IMR-90 (cell line): ENCODE results near the gene ABHD10. TPM values are rescaled to one million over a fixed set of nuclear protein-coding genes. Genes with fewer than 3 reads are reported as not detected.

ENCODE experiments used
- ATAC-seq: fragments of 200-7000 bp; cut with Tn5 transposase; 2 replicates; pipeline ENCODE4 v1.9.1; 2020; ENCODE audit warnings: low read depth, mild to moderate bottlenecking, moderate library complexity
- BruUV-seq: library from RNA; stranded (reverse); fragments of 400-500 nt; replicated peaks from 2 replicates; lab custom pipeline; 2021; lab: Mats Ljungman, UMichigan
- CTCF ChIA-PET: fragments of 300-600 bp; formaldehyde crosslinking; extraction: SDS; loops from one replicate; lab custom pipeline; 2021; ENCODE audit warnings: antibody characterized with exemption; lab: Yijun Ruan, JAX
- POLR2A ChIA-PET: fragments of 300-600 bp; sonication (Branson Sonifier 250); formaldehyde crosslinking; loops from one replicate; lab custom pipeline; 2022; ENCODE audit warnings: antibody characterized with exemption; ENCODE audit not compliant: unreplicated experiment; lab: Charles Lee
- DNase-seq: peaks from one replicate; pipeline ENCODE4 v3.0.0; 2013
- H2AFZ ChIP-seq: replicated peaks from 2 replicates; pipeline ENCODE3; 2013; ENCODE audit warnings: low read length, mild to moderate bottlenecking; ENCODE audit not compliant: poor library complexity
- H2AK5ac ChIP-seq: 2 replicates; pipeline ENCODE4 v1.6.1; 2013; ENCODE audit warnings: low read depth, low read length, inconsistent platforms
- H2AK9ac ChIP-seq: replicated peaks from 2 replicates; pipeline ENCODE3; 2013; ENCODE audit warnings: mild to moderate bottlenecking, low read depth, low read length, moderate library complexity; ENCODE audit not compliant: poor library complexity
- H2BK120ac ChIP-seq: 2 replicates; pipeline ENCODE4 v1.6.1; 2013; ENCODE audit warnings: low read depth, low read length, inconsistent platforms
- H2BK15ac ChIP-seq: 3 replicates; pipeline ENCODE4 v1.6.1; 2013; ENCODE audit warnings: low read depth, low read length, inconsistent platforms
- H2BK20ac ChIP-seq: 2 replicates; pipeline ENCODE4 v1.6.1; 2013; ENCODE audit warnings: low read depth, mild to moderate bottlenecking, inconsistent platforms, low read length, moderate library complexity
- H2BK5ac ChIP-seq: 2 replicates; pipeline ENCODE4 v1.6.1; 2013; ENCODE audit warnings: mild to moderate bottlenecking, low read depth, low read length, inconsistent platforms; ENCODE audit not compliant: poor library complexity, severe bottlenecking
- H3K14ac ChIP-seq: replicated peaks from 2 replicates; pipeline ENCODE4 v1.6.1; 2013; ENCODE audit warnings: low read depth, low read length, inconsistent platforms
- H3K18ac ChIP-seq: 2 replicates; pipeline ENCODE4 v1.6.1; 2013; ENCODE audit warnings: low read depth, low read length, control low read depth
- H3K23ac ChIP-seq: 2 replicates; pipeline ENCODE4 v1.6.1; 2013; ENCODE audit warnings: low read depth, low read length, inconsistent platforms
- H3K27ac ChIP-seq: 2 replicates; pipeline ENCODE4 v1.5.1; 2013; ENCODE audit warnings: mild to moderate bottlenecking, control low read depth, low read length; ENCODE audit not compliant: insufficient read depth
- H3K27me3 ChIP-seq: 2 replicates; pipeline ENCODE4 v1.6.1; 2013; ENCODE audit warnings: low read length; ENCODE audit not compliant: control insufficient read depth, insufficient read depth
- H3K36me3 ChIP-seq: 2 replicates; pipeline ENCODE4 v1.6.1; 2013; ENCODE audit warnings: low read length, mixed read lengths; ENCODE audit not compliant: control insufficient read depth, insufficient read depth
- H3K4ac ChIP-seq: 2 replicates; pipeline ENCODE4 v1.6.1; 2013; ENCODE audit warnings: low read depth, low read length, inconsistent platforms
- H3K4me1 ChIP-seq: 2 replicates; pipeline ENCODE4 v1.6.1; 2013; ENCODE audit warnings: low read length, mixed read lengths; ENCODE audit not compliant: control insufficient read depth, insufficient read depth
- H3K4me2 ChIP-seq: 2 replicates; pipeline ENCODE4 v1.6.1; 2013; ENCODE audit warnings: low read depth, mild to moderate bottlenecking, control low read depth, low read length, moderate library complexity
- H3K4me3 ChIP-seq: 2 replicates; pipeline ENCODE4 v1.5.1; 2013; ENCODE audit warnings: low read depth, mild to moderate bottlenecking, control low read depth, low read length, moderate library complexity; ENCODE audit not compliant: insufficient read depth
- H3K56ac ChIP-seq: 2 replicates; pipeline ENCODE4 v1.6.1; 2013; ENCODE audit warnings: low read length, inconsistent platforms; ENCODE audit not compliant: insufficient read depth; ENCODE audit errors: extremely low read depth
- H3K79me1 ChIP-seq, 2 experiments: 2 replicates each; pipeline ENCODE4 v1.6.1; 2013; ENCODE audit warnings: low read length in 2 of 2, inconsistent platforms in 1 of 2, low read depth in 1 of 2
- H3K9ac ChIP-seq: 2 replicates; pipeline ENCODE4 v1.6.1; 2013; ENCODE audit warnings: low read depth, low read length, control low read depth
- H3K9me1 ChIP-seq: 2 replicates; pipeline ENCODE4 v1.6.1; 2013; ENCODE audit warnings: low read length, inconsistent platforms; ENCODE audit not compliant: insufficient read depth
- H3K9me3 ChIP-seq: 2 replicates; pipeline ENCODE4 v1.6.1; 2013; ENCODE audit warnings: low read length; ENCODE audit not compliant: control insufficient read depth, insufficient read depth
- H4K20me1 ChIP-seq: 2 replicates; pipeline ENCODE4 v1.6.1; 2013; ENCODE audit warnings: low read length, inconsistent platforms; ENCODE audit not compliant: insufficient read depth
- H4K5ac ChIP-seq: 2 replicates; pipeline ENCODE4 v1.6.1; 2013; ENCODE audit warnings: mild to moderate bottlenecking, low read depth, low read length, control low read depth
- H4K8ac ChIP-seq, 2 experiments: 2 replicates each; pipeline ENCODE4 v1.6.1; 2013; ENCODE audit warnings: low read depth in 2 of 2, low read length in 2 of 2, control low read depth in 1 of 2, inconsistent platforms in 1 of 2
- H4K91ac ChIP-seq: 2 replicates; pipeline ENCODE4 v1.6.1; 2013; ENCODE audit warnings: low read depth, low read length, inconsistent platforms; ENCODE audit not compliant: insufficient read depth
- BHLHE40 ChIP-seq: fragments of 150-350 bp; IDR thresholded peaks from 2 replicates; pipeline ENCODE4 v1.6.1; 2016; ENCODE audit warnings: mild to moderate bottlenecking, low read depth, low read length
- CEBPB ChIP-seq: IDR thresholded peaks from 2 replicates; pipeline ENCODE4 v1.6.1; 2012; ENCODE audit warnings: low read depth, low read length, improper control_type of control experiment
- CHD1 ChIP-seq: IDR thresholded peaks from 2 replicates; pipeline ENCODE4 v1.6.1; 2012; ENCODE audit warnings: low read depth, low read length, improper control_type of control experiment
- FOS ChIP-seq: fragments of 150-350 bp; IDR thresholded peaks from 2 replicates; pipeline ENCODE4 v1.6.1; 2016; ENCODE audit warnings: low read depth, low read length
- NFE2L2 ChIP-seq: fragments of 150-350 bp; IDR thresholded peaks from 2 replicates; pipeline ENCODE4 v1.6.1; 2016; ENCODE audit warnings: low read depth, mild to moderate bottlenecking, low read length
- RCOR1 ChIP-seq: IDR thresholded peaks from 2 replicates; pipeline ENCODE4 v1.6.1; 2012; ENCODE audit warnings: mild to moderate bottlenecking, low read length, improper control_type of control experiment; ENCODE audit not compliant: insufficient replicate concordance
- WGBS, 2 experiments: methylation state at CpG; one replicate each; pipeline versions ENCODE4 v1.1.5 to v1.1.7; 2013; ENCODE audit warnings: missing lambda C conversion rate in 2 of 2; ENCODE audit not compliant: insufficient read length in 1 of 2; ENCODE audit errors: extremely low coverage in 2 of 2; 5-methylcytosine and 5-hydroxymethylcytosine counted together
- dilution Hi-C: fragments of 300-500 bp; cut with HindIII; formaldehyde crosslinking; loops from one replicate; pipeline ENCODE4 v1.14.3; 2018; ENCODE audit warnings: low sequenced_read_pairs; ENCODE audit not compliant: unreplicated experiment
- in situ Hi-C: fragments of 300-500 bp; cut with MboI; formaldehyde crosslinking; loops from 3 replicates; pipeline ENCODE4 v1.14.3; 2019; ENCODE audit warnings: low sequenced_read_pairs, inconsistent platforms, mixed read lengths
- intact Hi-C: fragments of 100-400 bp; cut with micrococcal nuclease; formaldehyde crosslinking; loops from 2 replicates; pipeline ENCODE4 v1.10.0; 2022
- polyA plus RNA-seq, 3 experiments: library from polyadenylated mRNA; depleted of rRNA; stranded (reverse); fragments of >200 nt; gene quantifications; 2 replicates each; pipeline ENCODE4 v1.2.3, GENCODE V29; 2012; ENCODE audit warnings: low replicate concordance in 1 of 3
- total RNA-seq: library from RNA; depleted of rRNA; stranded (reverse); fragments of >200 nt; gene quantifications from 2 replicates; pipeline ENCODE4 v1.2.3, GENCODE V29; 2012
- TF ChIP-seq, protein P1 (sequence below): fragments of 150-350 bp; IDR thresholded peaks from 2 replicates; pipeline ENCODE4 v1.6.1; 2017; ENCODE audit warnings: mild to moderate bottlenecking, antibody characterized with exemption, low read length, low read depth
- TF ChIP-seq, protein P2 (sequence below): fragments of 150-350 bp; IDR thresholded peaks from 2 replicates; pipeline ENCODE4 v1.6.1; 2016; ENCODE audit warnings: low read depth, mild to moderate bottlenecking, low read length, moderate library complexity, borderline replicate concordance

ABHD10 gene
- total and polyA plus RNA-seq, 2 of the 4 experiments (the other 2 are of a cell fraction): 24.7 to 57.2 TPM

DNA sequence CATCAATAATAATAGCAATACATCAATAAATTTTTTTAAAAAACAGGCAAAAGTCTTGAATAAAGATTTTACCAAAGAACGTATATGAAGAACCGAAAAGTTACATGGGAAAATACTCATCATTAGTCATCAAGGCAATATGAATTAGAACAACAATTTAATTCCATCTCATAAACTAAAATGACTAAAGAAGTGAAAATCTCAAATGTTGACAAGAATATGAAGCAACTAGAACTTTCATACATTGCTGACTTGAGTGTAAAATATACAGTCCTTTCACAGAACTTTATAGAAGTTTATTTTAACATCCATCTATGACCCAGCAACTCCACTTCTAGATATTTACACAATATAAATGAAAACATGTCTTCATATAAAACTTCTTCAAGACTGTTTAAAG lies 35.3 kb upstream of the ABHD10 start:
- Histone ChIP-seq H3K4me2 (no peak overlapping the region), H4K91ac (no peak overlapping the region), H3K18ac (no peak overlapping the region), H2BK20ac (no peak overlapping the region), H3K4me1 (peaks cover 7% of the 10 kb centered on the region; the same call in 1 of the 2 replicates), H2BK120ac (no peak overlapping the region), H3K36me3 (peaks cover 8% of the 10 kb centered on the region), H3K9ac (no peak overlapping the region), H3K9me1 (peaks cover 4% of the 10 kb centered on the region; the same call in 1 of the 2 replicates), H4K5ac (no peak overlapping the region), H2AK5ac (no peak overlapping the region), H2AK9ac (no peak overlapping the region), H4K8ac (no peak overlapping the region), H3K27ac (no peak overlapping the region), H3K27me3 (no peaks in the 10 kb centered on the region), H3K14ac (no peak overlapping the region), H3K56ac (no peak overlapping the region), H3K79me1 (no peaks in the 10 kb centered on the region), H3K9me3 (no peaks in the 10 kb centered on the region), H4K20me1 (no peaks in the 10 kb centered on the region), H3K4ac (no peak overlapping the region), H2BK5ac (peak overlapping the region; percentile 58), H2BK15ac (no peak overlapping the region), H2AFZ (no peak overlapping the region), H3K4me3 (no peak overlapping the region), H3K23ac (no peak overlapping the region)
- no CpG with 5 or more reads among the region's 2 CpGs for WGBS, 2 experiments
- ChIA-PET CTCF (no interaction called here), POLR2A (no interaction called here)
- DNase-seq: peak; percentile 47
- no TSS peak for BruUV-seq
- intact Hi-C loops (no loop called here), in situ Hi-C loops (no loop called here), dilution Hi-C loops (no loop called here)
- TF ChIP-seq BHLHE40: no peak
- TF ChIP-seq, protein P1, sequence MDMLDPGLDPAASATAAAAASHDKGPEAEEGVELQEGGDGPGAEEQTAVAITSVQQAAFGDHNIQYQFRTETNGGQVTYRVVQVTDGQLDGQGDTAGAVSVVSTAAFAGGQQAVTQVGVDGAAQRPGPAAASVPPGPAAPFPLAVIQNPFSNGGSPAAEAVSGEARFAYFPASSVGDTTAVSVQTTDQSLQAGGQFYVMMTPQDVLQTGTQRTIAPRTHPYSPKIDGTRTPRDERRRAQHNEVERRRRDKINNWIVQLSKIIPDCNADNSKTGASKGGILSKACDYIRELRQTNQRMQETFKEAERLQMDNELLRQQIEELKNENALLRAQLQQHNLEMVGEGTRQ: no peak
- TF ChIP-seq RCOR1: no peak
- TF ChIP-seq CEBPB: peak; percentile 56; the same call in 1 of the 2 replicates
- TF ChIP-seq CHD1: no peak
- TF ChIP-seq, protein P2, sequence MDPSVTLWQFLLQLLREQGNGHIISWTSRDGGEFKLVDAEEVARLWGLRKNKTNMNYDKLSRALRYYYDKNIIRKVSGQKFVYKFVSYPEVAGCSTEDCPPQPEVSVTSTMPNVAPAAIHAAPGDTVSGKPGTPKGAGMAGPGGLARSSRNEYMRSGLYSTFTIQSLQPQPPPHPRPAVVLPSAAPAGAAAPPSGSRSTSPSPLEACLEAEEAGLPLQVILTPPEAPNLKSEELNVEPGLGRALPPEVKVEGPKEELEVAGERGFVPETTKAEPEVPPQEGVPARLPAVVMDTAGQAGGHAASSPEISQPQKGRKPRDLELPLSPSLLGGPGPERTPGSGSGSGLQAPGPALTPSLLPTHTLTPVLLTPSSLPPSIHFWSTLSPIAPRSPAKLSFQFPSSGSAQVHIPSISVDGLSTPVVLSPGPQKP: no peak
- TF ChIP-seq FOS: no peak
- no peak for TF ChIP-seq NFE2L2
- ATAC-seq: peak; percentile 66
